CD4-positive, alpha-beta T cell treated with Interleukin-4 for 1 hour (primary cell): Measurements from ENCODE around the gene FAT1.

Experiments
- DNase-seq, 2 donors: peaks; one replicate each; pipeline ENCODE4 v3.0.0-alpha.2; 2020 to 2022

The FAT1 gene

DNA sequence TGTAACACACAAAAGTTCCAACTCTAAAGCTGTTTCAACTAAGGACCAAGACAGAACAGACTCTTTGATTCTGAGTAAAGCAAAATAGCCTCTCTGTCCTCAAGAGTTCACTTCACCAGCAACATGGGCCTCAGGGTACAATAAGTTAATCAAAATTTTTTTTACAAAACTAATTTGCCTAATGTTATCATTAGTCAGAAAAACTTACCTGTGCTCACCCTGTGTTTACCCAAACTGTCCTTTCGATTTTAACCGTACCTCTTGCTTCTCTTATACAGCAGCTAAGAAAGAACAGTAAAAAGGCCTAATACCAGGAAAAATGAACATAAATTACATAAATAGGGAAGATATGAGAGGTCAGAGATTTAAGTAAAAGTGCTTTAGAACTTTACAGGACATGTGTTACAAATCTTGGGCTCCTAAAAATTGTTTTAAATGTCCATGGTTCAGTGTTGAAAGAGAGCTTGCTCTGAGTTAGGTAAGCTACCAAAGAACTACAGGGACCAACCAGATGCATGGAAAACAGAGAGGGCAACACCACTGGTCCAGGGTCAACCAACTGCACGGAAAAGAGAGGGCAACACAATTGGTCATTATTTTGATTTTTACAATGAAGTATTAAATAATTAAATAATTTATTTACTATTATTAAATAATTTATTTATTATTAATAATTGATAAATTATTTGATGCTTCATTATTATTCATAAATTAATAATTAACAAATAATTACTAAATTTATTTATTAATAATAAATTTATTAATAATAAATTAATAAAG, 73.1 kb downstream of the FAT1 start:
- DNase-seq: no peak

DNA sequence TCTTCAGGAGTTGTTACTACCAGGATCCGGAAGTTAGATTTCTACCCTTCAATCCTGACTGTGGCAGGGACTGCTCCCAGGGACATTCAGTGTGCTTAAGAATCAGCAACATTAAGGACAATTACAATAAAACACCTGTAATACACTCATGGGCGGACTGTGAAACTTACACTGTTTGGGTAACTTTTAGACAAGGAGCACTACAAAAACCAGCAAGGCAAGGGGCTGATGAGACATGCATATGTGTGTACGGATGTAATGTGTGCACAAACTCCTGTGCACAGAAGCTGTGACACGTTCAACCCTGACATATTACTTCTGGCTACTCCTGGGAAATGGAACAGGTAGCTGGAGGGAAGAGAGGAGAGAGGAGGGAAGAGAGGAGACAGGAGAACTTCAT, 75.8 kb downstream of the FAT1 start:
- no peak for DNase-seq

DNA sequence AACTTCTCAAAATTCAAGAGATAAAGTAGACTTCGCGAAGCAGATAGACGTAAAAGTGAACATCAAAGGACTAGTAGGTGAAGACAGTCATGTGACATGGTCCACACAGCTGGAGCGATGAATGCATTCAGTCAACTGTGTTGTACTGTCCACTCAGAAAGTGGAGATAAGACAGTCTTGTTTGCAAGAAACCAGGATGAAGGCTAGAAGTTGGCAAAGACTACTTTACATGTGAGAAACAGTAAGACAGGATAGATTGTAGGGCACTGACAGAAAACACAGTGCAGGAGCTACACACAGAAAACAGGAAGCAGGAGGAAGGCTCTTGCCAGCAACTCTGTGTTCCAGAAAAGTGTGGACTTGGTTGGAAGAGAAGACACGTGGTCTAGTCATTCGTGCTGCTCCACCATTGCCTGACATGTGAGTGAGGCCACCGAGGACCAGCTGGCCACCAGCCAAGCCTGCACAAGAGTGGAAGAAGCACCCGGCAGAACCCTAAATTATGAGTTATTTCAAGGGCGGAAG, 78.9 kb downstream of the FAT1 start:
- no peak for DNase-seq

DNA sequence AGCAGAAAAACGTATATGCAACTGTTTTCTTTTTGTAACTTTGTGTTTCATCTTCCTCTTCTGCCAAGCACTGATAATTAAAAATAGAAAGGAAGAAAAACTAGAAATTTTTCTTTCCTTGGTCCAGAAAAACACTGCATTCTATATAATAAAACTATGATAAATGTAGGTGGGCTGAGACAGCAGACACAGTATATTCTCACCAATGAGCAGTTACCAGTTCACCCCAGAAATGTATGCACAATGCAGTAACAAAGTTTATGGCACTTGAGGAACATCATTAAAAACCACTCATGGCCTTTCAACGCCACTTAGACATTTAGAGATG, 79.4 kb downstream of the FAT1 start:
- DNase-seq: no peak

DNA sequence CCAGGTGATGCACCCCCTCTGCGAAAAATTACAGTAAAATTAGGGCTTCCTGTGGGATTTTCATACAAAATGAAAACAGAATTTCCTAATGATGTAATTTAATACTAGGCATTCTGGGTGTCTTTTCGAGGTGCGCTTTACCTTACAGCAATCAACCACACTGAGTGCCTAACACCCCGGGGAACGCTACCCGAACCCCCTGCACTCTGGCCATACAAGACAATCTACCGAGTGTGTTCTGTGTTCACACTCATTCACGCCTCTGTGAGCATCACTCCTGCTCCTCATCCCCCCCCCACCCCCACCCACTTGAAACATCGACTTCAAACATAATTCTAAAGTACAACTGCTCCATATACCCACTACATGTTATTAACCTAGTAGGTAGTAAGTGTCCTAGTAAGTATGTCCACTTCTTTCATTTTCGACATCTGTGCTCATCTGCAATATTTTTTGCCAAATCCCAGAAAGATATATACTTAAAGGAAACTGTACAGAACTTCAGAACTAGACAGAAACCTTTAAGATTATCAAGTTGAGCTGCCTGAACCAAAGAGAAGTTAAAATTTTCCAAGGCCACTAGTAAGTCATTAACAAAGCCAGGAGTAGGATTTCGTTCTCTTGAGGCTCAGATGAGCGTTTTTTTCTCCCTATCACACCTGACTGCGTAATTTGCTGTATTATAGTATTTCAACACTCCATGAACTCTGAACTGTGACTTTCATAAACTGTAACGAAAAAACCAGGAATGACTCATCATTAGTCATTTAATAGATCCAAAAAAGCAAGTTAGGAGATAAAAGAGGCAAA, 80.0 kb downstream of the FAT1 start:
- no peak for DNase-seq

DNA sequence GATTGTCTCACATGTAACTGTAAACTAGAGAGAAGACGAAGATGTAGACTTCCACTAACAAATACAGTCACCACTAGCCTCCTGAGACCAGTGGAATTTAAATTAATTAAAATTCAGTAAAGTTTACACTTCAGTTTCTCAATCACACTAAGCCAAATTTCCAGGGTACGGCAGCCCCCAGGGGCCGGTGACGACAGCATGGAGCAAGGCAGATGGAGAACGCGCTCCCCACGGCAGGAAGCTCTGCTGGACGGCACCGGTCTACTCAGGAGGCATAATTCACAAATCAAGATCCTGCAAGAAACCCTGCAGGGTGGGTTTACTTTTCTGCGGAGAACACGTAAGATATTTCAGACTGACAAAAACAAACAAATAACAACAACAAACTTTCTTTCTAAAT, 80.7 kb downstream of the FAT1 start:
- no peak for DNase-seq

DNA sequence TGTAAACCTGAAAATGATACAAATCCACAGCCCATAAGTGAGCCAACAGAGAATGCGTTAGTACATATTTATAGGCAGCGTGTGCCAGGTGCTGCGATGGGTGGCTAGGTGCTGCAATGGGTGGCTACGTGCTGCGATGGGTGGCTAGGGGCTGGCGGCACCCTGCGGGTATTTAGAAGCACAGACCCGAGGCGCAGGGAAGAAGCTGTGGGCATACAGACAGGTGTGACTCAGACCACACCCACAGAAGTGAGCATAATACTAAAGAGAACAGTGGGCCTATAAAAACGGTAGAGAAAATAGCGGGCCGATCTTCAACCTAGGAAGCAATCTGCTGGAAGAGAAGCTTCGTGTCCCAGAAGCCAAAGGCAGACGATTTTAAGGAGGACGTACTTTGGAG, 81.1 kb downstream of the FAT1 start:
- no peak for DNase-seq

DNA sequence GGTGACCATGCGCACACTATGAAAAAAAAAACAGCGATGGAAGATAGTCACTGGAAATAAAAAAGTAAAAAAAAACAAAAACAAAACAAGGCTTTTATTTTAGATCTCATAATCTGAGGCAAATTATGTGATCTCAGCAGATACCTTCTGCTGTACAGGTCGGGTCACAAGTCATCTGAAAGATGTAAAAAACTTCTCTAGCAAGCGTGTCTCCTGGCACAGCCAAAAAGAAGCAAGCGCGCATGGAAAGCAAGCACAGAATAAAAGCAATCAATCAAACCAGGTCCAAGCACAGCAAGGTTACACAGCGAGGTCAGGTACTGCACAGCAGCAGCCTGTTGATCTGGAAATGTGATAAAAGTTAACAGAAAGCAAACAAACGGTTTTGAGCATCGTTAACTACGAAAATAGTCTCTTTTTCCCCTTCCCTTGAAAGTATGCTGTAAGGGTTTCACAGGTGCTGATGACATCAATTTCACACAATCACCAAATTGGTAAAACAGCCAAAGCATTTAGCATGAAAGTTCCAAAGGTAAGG, 89.0 kb downstream of the FAT1 start:
- DNase-seq: no peak

DNA sequence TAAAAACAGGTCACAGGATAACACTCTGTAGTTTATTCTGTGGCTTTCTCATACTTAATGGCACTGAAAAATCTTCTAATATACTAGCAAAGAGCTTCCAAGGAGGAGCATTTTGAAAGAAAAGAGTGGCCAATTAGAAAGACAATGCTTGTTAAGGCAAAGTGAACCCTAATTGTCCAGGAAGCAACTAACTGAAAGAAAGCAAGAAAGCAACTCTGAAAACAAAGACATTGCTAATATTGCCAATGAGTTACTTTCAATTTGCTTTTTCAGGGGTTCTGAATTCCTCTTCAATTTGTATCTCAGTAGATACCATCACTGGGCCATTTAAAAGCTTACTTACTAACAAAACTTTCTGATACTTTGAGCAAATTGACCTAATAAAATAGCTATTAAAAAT, 89.8 kb downstream of the FAT1 start:
- no peak for DNase-seq

DNA sequence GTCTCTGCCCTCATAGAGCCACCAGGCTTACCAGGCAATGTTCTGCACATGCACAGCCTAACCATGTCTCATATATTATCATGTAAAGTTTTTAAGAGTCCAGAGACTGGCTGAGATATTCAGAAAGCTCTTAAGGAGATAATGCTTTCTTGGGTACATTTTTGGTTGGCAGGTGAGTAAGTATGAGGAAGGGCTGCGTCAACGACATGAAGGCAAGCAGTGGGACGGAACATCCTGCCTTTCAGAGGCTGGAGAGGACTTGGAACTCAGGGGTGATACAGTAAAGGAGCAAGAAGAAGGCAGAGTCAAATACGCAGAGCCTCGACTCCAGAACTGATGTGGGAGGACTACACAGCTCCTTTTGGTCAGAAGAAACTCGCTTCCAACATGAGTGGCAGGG, 93.5 kb downstream of the FAT1 start:
- no peak for DNase-seq

DNA sequence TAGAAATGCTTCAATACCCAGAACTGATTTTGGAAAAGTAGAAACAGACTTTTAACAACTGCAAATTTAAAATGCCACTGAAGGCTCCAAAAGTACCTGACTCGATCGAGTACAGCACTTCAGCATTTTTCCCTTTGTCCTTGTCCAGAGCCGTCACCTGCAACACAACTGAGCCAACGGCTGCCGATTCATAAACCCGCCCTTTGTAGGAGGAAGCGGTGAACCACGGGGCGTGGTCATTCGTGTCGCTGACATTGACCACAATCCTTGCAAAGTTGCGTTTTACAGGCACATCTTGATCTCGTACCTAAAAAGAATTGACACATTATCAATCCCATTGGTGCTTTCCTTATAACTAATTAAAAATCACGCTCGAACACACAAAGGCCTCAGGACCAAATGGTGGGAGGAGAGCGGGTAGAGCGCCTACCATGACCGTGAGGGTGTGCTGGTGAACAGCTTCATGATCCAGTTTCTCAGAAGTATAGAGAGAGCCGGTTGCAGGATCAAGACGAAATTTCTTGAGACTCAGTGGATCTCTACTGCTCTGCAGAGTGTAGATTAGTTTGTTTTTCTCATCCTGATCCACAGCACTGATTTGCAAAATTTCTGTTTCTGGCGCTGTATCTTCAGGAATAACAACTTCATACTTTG, 95.5 kb downstream of the FAT1 start:
- peak in 1 of 2 donors; percentile 4 for DNase-seq

DNA sequence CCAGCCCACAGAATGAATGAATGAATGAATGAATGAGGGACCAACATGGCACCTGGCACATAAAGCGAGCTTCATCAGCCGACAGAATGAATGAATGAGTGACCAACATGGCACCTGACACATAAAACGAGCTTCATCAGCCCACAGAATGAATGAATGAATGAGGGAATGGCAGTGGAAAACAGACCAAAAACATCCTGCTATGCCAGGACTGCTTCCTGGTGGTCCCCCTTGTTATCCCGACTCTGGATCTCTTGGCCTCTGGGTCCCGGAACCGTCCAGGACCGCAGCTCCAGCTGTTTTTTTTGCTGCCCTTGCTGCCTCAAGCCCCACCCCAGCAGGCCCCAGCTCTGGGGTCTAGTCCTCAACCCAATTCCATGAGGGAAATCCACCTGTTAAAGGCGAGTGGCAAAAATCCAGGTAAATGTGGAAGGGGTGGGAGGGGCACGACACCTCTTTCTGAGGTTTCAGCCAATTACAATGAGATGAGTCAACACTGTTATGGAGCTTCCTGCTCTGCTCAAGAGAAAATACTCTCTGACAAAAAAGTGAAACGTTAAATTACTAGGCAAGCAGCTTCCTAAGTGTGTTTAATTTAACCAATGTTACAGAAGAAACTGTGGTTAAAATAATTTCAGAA, 96.3 kb downstream of the FAT1 start:
- no peak for DNase-seq

DNA sequence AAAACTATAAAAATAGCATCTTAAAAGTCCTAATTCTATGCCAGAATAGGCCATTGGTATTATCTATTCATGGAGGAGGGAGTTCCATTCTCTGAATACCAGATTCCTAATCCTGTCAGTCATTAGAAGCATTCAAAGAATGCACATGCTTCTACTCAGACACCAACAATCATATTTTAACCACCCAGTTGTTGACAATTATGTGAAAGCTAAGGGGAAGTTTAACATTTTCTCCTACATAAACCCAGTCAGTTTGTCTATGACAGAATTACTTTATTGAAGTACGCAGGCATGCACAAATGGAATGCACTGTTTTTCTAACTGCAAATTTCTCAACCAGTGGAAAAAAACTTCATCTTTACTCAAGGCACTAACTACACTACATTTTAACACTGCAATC, 98.7 kb downstream of the FAT1 start:
- DNase-seq: no peak

DNA sequence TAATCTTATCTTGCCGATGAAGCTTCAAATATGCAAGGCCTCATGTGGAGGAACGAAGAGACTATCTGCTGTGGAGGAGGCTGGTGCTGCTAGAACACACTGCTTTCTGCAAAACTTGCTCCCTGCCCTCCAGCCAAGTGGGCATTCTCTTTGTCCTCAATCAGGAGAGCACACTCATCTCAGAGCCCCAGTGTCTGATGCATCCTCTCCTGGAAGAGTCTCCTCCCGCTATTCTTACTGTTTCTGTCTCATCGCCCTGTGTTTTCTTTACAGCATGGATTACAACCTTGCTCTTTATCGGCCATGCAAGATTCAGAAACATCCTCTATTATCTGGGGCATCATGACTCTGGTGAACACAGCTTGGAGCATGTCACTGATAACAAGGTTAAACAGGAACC, 100.1 kb downstream of the FAT1 start:
- no peak for DNase-seq

DNA sequence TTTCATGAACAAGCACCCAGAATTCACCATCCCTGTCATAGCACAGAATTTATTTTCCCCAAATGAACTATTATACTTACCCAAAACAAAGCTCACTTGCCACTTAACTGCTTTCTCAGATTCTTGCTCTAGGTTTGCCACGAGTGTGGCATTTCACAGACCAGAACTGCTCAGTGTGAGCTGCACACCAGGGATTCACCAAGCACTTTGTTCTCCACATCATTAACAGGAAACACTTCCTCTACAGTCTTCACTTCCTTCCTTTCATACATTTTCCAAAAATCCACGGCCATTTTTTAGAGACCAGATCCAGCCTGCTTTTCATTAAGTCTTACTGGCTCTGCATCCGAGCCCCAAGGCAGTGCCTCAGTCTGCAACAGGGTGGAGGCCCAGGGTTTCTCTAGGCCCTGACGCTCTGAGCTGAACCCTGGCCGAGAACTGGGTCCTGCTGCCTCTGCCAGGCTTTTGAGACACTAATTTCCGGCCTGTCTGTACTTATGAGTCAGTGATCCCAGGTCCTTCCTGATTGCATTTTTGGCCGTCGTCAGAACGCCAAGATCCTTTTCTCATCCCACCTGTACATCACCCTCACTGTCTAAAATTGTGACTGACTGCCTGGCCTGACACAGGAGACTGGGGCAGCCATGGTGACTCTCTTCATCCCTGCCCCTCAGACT, 100.7 kb downstream of the FAT1 start:
- DNase-seq: no peak

DNA sequence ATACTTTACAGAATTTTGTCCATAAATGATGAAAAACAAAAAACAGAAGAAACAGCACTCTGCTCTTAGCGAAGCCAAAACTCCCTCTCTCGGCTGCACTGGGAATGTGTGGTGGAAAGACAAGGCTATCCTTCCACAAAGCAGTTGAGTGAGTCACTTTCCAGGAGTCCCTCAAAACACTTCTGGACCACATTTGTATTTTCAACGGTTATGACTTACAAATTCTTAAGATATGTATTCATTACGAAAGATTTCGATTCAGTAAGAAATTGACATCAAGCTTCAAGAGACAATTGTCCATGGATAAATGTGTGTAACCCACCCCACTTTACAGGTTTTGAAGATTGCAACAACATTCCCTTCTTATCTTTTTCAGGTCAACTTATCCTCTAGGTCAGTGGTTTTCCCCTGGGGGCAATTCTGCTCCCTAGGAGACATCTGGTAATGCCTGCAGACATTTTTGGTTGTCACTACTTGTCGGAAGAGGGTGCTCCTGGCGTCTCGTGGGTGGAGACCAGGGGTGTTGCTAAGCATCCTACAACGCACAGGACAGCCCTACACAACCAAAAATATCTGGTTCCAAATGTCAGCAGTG, 101.6 kb downstream of the FAT1 start:
- DNase-seq: no peak

DNA sequence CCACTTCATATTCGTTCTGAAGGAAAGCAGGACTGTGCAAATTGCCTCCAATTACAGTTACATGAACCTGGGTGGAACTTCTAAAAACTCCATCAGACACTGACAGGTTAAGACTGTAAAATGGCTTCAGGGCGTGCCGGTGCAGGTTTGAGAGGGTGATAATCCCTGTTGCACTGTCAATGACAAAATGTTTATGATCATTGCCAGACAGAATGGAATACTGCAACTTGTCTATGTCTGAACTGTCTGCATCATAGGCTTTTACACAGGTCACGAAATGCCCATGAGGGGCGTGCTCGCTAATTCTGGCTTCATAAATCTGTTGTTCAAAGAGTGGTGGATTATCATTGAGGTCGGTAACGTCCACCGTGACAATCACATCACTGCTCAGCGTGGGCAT, 104.6 kb downstream of the FAT1 start:
- no peak for DNase-seq

DNA sequence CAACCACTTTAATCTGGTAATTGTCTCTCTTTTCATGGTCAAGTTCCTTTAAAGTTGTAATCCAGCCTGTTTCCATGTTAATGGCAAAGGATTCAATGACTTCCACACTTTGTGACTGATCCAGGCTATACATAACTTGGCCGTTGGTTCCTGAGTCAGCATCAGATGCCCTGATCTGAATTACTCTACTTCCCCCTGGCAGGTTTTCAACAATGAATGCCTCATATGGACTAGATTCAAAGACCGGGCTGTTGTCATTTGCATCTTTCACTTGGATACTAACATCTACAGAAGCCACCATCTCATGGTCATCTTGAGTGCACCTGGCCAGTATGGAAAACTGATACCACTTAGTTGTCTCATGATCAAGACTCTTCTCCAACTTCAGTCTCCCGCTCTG, 105.7 kb downstream of the FAT1 start:
- DNase-seq: no peak

DNA sequence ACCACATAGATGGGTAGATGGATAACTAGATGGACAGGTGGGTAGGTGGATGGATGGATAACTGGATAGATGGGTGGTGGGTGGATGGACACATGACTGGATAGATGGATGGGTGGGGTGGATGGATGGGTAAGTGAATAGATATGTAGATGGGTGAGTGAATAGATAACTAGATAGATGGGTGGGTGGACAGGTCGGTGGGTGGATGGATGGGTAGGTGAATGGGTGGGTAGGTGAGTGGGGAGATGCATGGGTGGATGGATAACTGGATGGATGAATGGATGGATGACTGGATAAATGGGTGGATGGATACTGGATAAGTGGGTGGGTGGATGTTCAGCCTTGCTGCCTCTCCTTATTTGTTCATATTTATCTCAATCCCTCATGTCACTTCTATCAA, 116.2 kb downstream of the FAT1 start:
- no peak for DNase-seq

DNA sequence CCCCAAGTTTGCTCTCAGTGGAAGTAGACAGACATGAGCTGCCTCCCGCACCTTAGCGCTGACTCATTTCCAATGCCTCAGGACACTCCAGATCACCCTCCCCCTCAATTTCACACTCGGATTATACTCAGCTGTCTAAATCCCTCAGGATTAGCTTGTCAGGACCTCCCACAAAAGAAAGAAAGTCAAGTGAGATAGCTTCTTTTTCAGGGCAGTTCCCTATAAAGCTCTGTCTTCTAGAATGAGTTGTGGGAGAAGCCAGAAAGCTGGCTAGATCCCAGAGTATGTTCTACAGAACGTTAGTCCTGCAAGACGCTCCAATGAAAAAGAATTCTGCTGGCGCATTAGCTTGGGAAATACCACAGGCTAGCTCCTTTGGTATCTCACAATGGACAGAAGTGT, 117.1 kb downstream of the FAT1 start:
- DNase-seq: no peak

DNA sequence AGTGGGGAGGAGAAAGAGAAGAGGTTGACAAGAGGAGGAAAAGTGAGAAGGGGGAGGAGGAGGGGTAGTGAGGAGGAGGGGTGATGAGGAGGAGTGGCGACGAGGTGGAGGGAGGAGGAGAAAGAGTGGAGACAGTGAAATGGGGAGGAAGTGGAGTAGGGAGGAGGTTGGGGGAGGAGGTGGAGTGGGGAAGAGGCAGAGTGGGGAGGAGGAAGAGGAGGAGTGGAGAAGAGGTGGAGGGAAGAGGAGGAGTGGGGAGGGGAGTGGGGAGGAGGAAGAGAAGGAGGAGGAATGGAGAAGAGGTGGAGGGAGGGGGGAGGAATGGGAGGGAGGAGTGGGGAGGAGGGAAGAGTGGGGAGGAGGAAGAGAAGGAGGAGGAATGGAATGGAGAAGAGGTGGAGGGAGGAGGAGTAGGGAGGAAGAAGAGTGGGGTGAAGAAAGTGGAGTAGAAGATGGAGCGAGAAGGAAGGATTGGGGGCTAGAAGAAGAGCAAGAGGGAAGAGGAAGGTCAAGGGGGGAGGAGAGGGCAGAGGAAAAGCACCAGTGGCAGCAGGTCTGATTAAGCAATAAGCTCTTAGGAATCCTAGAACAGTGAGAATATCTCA, 118.3 kb downstream of the FAT1 start:
- DNase-seq: no peak
